Mesenchymal stem cell (in vitro differentiated cells and primary cell): ENCODE measurements around the gene CCDC102A.

ENCODE experiments used
- DNase-seq: peaks from one replicate; pipeline ENCODE4 v3.0.0-alpha.2; 2013
- H2AFZ ChIP-seq: one replicate; pipeline ENCODE4 v1.6.1; 2013; ENCODE audit warnings: low read depth, mild to moderate bottlenecking, control low read depth, inconsistent platforms, low read length, moderate library complexity
- H2AK5ac ChIP-seq: 2 replicates; pipeline ENCODE4 v1.6.1; 2013; ENCODE audit warnings: low read length, moderate library complexity, mild to moderate bottlenecking, inconsistent platforms; ENCODE audit not compliant: severe bottlenecking
- H2BK120ac ChIP-seq: one replicate; pipeline ENCODE4 v1.6.1; 2013; ENCODE audit warnings: low read depth, mild to moderate bottlenecking, inconsistent platforms, low read length, moderate library complexity
- H2BK12ac ChIP-seq, 2 experiments: one replicate each; pipeline ENCODE4 v1.6.1; 2013; ENCODE audit warnings: inconsistent platforms in 2 of 2, low read length in 2 of 2, mild to moderate bottlenecking in 2 of 2, moderate library complexity in 2 of 2, control low read depth in 1 of 2
- H2BK15ac ChIP-seq: one replicate; pipeline ENCODE4 v1.6.1; 2013; ENCODE audit warnings: mild to moderate bottlenecking, low read depth, inconsistent platforms; ENCODE audit not compliant: poor library complexity, severe bottlenecking
- H2BK5ac ChIP-seq: 2 replicates; pipeline ENCODE4 v1.6.1; 2013; ENCODE audit warnings: low read depth, mild to moderate bottlenecking, low read length, control low read depth, inconsistent platforms; ENCODE audit not compliant: poor library complexity, severe bottlenecking
- H3K14ac ChIP-seq, 2 experiments: one replicate each; pipeline ENCODE4 v1.6.1; 2013; ENCODE audit warnings: inconsistent platforms in 2 of 2, low read length in 2 of 2, control low read depth in 1 of 2, mild to moderate bottlenecking in 1 of 2, moderate library complexity in 1 of 2
- H3K18ac ChIP-seq, 2 experiments: one replicate each; pipeline ENCODE4 v1.6.1; 2013; ENCODE audit warnings: inconsistent platforms in 2 of 2, low read length in 2 of 2, control low read depth in 1 of 2, low read depth in 1 of 2, mild to moderate bottlenecking in 1 of 2
- H3K23ac ChIP-seq, 2 experiments: one replicate each; pipeline ENCODE4 v1.6.1; 2013; ENCODE audit warnings: inconsistent platforms in 2 of 2, low read length in 2 of 2, mild to moderate bottlenecking in 2 of 2, moderate library complexity in 2 of 2, control low read depth in 1 of 2
- H3K27ac ChIP-seq: 2 replicates; pipeline ENCODE4 v1.5.1; 2013; ENCODE audit warnings: mild to moderate bottlenecking, moderate library complexity, low read length, control low read depth, inconsistent platforms; ENCODE audit not compliant: poor library complexity, severe bottlenecking
- H3K27me3 ChIP-seq, 2 experiments: 2 replicates each; pipeline versions ENCODE4 v1.6.1 to v1.7.0; 2013; ENCODE audit warnings: low read length in 2 of 2, mild to moderate bottlenecking in 2 of 2, moderate library complexity in 2 of 2, control low read depth in 1 of 2, inconsistent platforms in 1 of 2; ENCODE audit not compliant: control insufficient read depth in 1 of 2, insufficient read depth in 1 of 2
- H3K36me3 ChIP-seq, 2 experiments: 2 replicates each; pipeline versions ENCODE4 v1.6.1 to v1.7.0; 2013; ENCODE audit warnings: low read length in 2 of 2, control low read depth in 1 of 2, inconsistent platforms in 1 of 2, low read depth in 1 of 2, mild to moderate bottlenecking in 1 of 2; ENCODE audit not compliant: insufficient read depth in 2 of 2, control insufficient read depth in 1 of 2
- H3K4ac ChIP-seq, 2 experiments: one replicate each; pipeline ENCODE4 v1.6.1; 2013; ENCODE audit warnings: inconsistent platforms in 2 of 2, low read length in 2 of 2, mild to moderate bottlenecking in 2 of 2, moderate library complexity in 2 of 2, control low read depth in 1 of 2, low read depth in 1 of 2
- H3K4me1 ChIP-seq: 2 replicates; pipeline ENCODE4 v1.6.1; 2013; ENCODE audit warnings: low read depth, low read length, control low read depth; ENCODE audit not compliant: control insufficient read depth, insufficient read depth
- H3K4me2 ChIP-seq: 2 replicates; pipeline ENCODE4 v1.6.1; 2013; ENCODE audit warnings: low read length, mild to moderate bottlenecking, inconsistent platforms; ENCODE audit not compliant: poor library complexity, severe bottlenecking
- H3K4me3 ChIP-seq, 2 experiments: 2 replicates each; pipeline versions ENCODE4 v1.5.1 to v1.7.0; 2013; ENCODE audit warnings: low read length in 2 of 2, mild to moderate bottlenecking in 2 of 2, control low read depth in 1 of 2, low read depth in 1 of 2; ENCODE audit not compliant: insufficient read depth in 1 of 2
- H3K79me1 ChIP-seq: replicated peaks from 2 replicates; pipeline ENCODE4 v1.6.1; 2013; ENCODE audit warnings: mild to moderate bottlenecking, control low read depth, low read length, inconsistent platforms; ENCODE audit not compliant: poor library complexity, severe bottlenecking
- H3K9ac ChIP-seq: 2 replicates; pipeline ENCODE4 v1.7.0; 2013; ENCODE audit warnings: mild to moderate bottlenecking, low read length, moderate library complexity
- H3K9me3 ChIP-seq: 2 replicates; pipeline ENCODE4 v1.7.0; 2013; ENCODE audit warnings: mild to moderate bottlenecking, low read length; ENCODE audit not compliant: control insufficient read depth
- H4K8ac ChIP-seq: one replicate; pipeline ENCODE4 v1.6.1; 2013; ENCODE audit warnings: inconsistent platforms, mild to moderate bottlenecking, low read length, moderate library complexity
- H4K91ac ChIP-seq: one replicate; pipeline ENCODE4 v1.6.1; 2013; ENCODE audit warnings: mild to moderate bottlenecking, low read length, inconsistent platforms
- WGBS: methylation state at CpG from one replicate; pipeline ENCODE4 v1.1.7; 2013; ENCODE audit warnings: mixed read lengths; 5-methylcytosine and 5-hydroxymethylcytosine counted together

Gene CCDC102A

GRCh38 chr16:57512296-57513001, 23.9 kb downstream of the CCDC102A start:
- Histone ChIP-seq H3K27me3 (peaks cover 0 to 13% of the 10 kb centered on the region in 2 experiments), H3K27ac (peak overlapping the region; percentile 71), H3K14ac (no peak overlapping the region), H3K4ac (no peak overlapping the region), H4K91ac (peak overlapping the region; percentile 52), H2BK15ac (no peak overlapping the region), H3K4me3 (no peak overlapping the region), H2AFZ (no peak overlapping the region), H3K4me1 (peaks cover 41% of the 10 kb centered on the region), H3K4me2 (no peak overlapping the region), H3K79me1 (no peaks in the 10 kb centered on the region), H2BK120ac (no peak overlapping the region), H3K36me3 (peaks cover 8 to 35% of the 10 kb centered on the region in 2 experiments), H2BK5ac (no peak overlapping the region), H2BK12ac (peak overlapping the region; percentile 61 to 81), H3K9me3 (no peaks in the 10 kb centered on the region), H4K8ac (no peak overlapping the region), H2AK5ac (peak overlapping the region; percentile 95), H3K18ac (peak overlapping the region in 1 of 2 experiments; percentile 41), H3K23ac (peak overlapping the region in 1 of 2 experiments; percentile 65), H3K9ac (no peak overlapping the region)
- no peak for DNase-seq
- WGBS = 89% methylated on average over 14 of the region's 23 CpGs

- Histone ChIP-seq H3K4me1 (peaks cover 44% of the 10 kb centered on the region), H2BK15ac (peak overlapping the region; percentile 71), H3K4me2 (no peak overlapping the region), H3K27ac (no peak overlapping the region), H2AK5ac (peak overlapping the region; percentile 61), H2BK5ac (no peak overlapping the region), H3K23ac (no peak overlapping the region), H3K4me3 (no peak overlapping the region), H3K4ac (peak overlapping the region; percentile 3 to 32), H3K36me3 (peaks cover 4 to 16% of the 10 kb centered on the region in 2 experiments), H3K14ac (peak overlapping the region in 1 of 2 experiments; percentile 51), H2BK12ac (peak overlapping the region; percentile 31 to 85), H3K27me3 (peaks cover 0 to 30% of the 10 kb centered on the region in 2 experiments), H3K18ac (peak overlapping the region; percentile 55 to 71), H2AFZ (peak overlapping the region; percentile 33), H3K79me1 (no peaks in the 10 kb centered on the region), H3K9me3 (no peaks in the 10 kb centered on the region), H2BK120ac (no peak overlapping the region), H4K8ac (peak overlapping the region; percentile 63), H4K91ac (peak overlapping the region; percentile 65), H3K9ac (no peak overlapping the region)
- WGBS = 21% methylated on average over 9 of the region's 10 CpGs
- DNase-seq = no peak
Observed at GRCh38 chr16:57510016-57510871, 26.1 kb downstream of the CCDC102A start.

- no peak overlapping the region for H3K4me2 ChIP-seq
- no peak for DNase-seq
- H3K18ac ChIP-seq = peak overlapping the region in 1 of 2 experiments; percentile 16
- H2AFZ ChIP-seq = no peak overlapping the region
- peak overlapping the region; percentile 74 for H4K8ac ChIP-seq
- H4K91ac ChIP-seq = peak overlapping the region; percentile 65
- peaks cover 4 to 11% of the 10 kb centered on the region in 2 experiments for H3K36me3 ChIP-seq
- H3K9ac ChIP-seq = no peak overlapping the region
- peak overlapping the region in 1 of 2 experiments; percentile 15 for H3K23ac ChIP-seq
- peaks cover 39% of the 10 kb centered on the region for H3K4me1 ChIP-seq
- H3K79me1 ChIP-seq = no peaks in the 10 kb centered on the region
- no peak overlapping the region for H2BK120ac ChIP-seq
- no peak overlapping the region for H2AK5ac ChIP-seq
- WGBS = 60% methylated on average over 8 of the region's 12 CpGs
- peak overlapping the region in 1 of 2 experiments; percentile 38 for H3K4ac ChIP-seq
- no peak overlapping the region for H3K27ac ChIP-seq
- no peak overlapping the region for H2BK5ac ChIP-seq
- H3K9me3 ChIP-seq = no peaks in the 10 kb centered on the region
- peaks cover 0 to 35% of the 10 kb centered on the region in 2 experiments for H3K27me3 ChIP-seq
- H2BK15ac ChIP-seq = no peak overlapping the region
- no peak overlapping the region for H3K14ac ChIP-seq
- H2BK12ac ChIP-seq = no peak overlapping the region
- H3K4me3 ChIP-seq = no peak overlapping the region
Observed at GRCh38 chr16:57509231-57509923, 27.0 kb downstream of the CCDC102A start.
